Tibial artery (tissue), 4 donors: ENCODE results near the gene PRKCSH.

Source experiments
- DNase-seq, 2 donors: peaks; one replicate each; pipeline ENCODE4 v3.0.0-alpha.2; 2019
- H3K27ac ChIP-seq, 2 donors: fragments of 200-600 bp; sonication (generic) in 1 of 2; 1 replicate in 1 of 2; 2 replicates in 1 of 2; pipeline ENCODE4 v1.5.1; 2018 to 2019; ENCODE audit warnings: mild to moderate bottlenecking in 1 of 2
- H3K27me3 ChIP-seq, 2 donors: fragments of 200-600 bp; sonication (generic) in 1 of 2; one replicate each; pipeline versions ENCODE4 v1.5.1 to v1.6.0; 2016 to 2019
- H3K36me3 ChIP-seq, 3 donors: fragments of 200-600 bp; sonication (generic) in 2 of 3; one replicate each; pipeline ENCODE4 v1.5.1; 2016 to 2019; ENCODE audit warnings: mild to moderate bottlenecking in 2 of 3
- H3K4me1 ChIP-seq, 4 donors: fragments of 200-600 bp; sonication (generic) in 2 of 4; 1 replicate in 3 of 4; 2 replicates in 1 of 4; pipeline ENCODE4 v1.5.1; 2016 to 2019
- H3K4me3 ChIP-seq, 2 donors: fragments of 200-600 bp; sonication (generic) in 1 of 2; 1 replicate in 1 of 2; 2 replicates in 1 of 2; pipeline ENCODE4 v1.5.1; 2018 to 2019; ENCODE audit warnings: mild to moderate bottlenecking in 2 of 2
- H3K9me3 ChIP-seq, 3 donors: fragments of 200-600 bp; sonication (generic) in 1 of 3; one replicate each; pipeline ENCODE4 v1.5.1; 2016 to 2019
- CTCF ChIP-seq, 2 experiments: fragments of 200-600 bp in 1 of 2; fragments of 450-650 bp in 1 of 2; IDR thresholded peaks; one replicate each; pipeline ENCODE4 v1.5.1; 2017 to 2019; ENCODE audit warnings: antibody characterized with exemption in 2 of 2, mild to moderate bottlenecking in 1 of 2, moderate library complexity in 1 of 2
- intact Hi-C: fragments of 100-400 bp; cut with DNase I; formaldehyde crosslinking; loops from one replicate; pipeline ENCODE4 v1.15.0; 2023; ENCODE audit warnings: low total_unique reads

Gene PRKCSH

GRCh38 chr19:11450570-11451326, 15.3 kb downstream of the PRKCSH start:
- no peak for TF ChIP-seq CTCF (IDR thresholded peaks at IDR 0.05)
- Histone ChIP-seq H3K4me1 (peaks cover 0 to 9% (median 4%) of the 10 kb centered on the region in 4 donors), H3K27me3 (peaks cover 0 to 23% of the 10 kb centered on the region in 2 donors), H3K36me3 (peaks cover 30 to 54% (median 44%) of the 10 kb centered on the region in 3 donors), H3K27ac (no peak overlapping the region), H3K9me3 (no peaks in the 10 kb centered on the region), H3K4me3 (no peak overlapping the region)
- intact Hi-C loops = no loop called here
- DNase-seq = no peak

GRCh38 chr19:11451327-11451870, 16.0 kb downstream of the PRKCSH start:
- Histone ChIP-seq H3K27ac (no peak overlapping the region), H3K4me3 (no peak overlapping the region), H3K36me3 (peaks cover 30 to 47% (median 37%) of the 10 kb centered on the region in 3 donors), H3K4me1 (peaks cover 0 to 9% (median 4%) of the 10 kb centered on the region in 4 donors), H3K9me3 (no peaks in the 10 kb centered on the region), H3K27me3 (peaks cover 0 to 23% of the 10 kb centered on the region in 2 donors)
- intact Hi-C loops = no loop called here
- TF ChIP-seq CTCF (IDR thresholded peaks at IDR 0.05) = no peak
- no peak for DNase-seq

GRCh38 chr19:11451871-11452619, 16.6 kb downstream of the PRKCSH start:
- DNase-seq = no peak
- Histone ChIP-seq H3K27me3 (peaks cover 0 to 24% of the 10 kb centered on the region in 2 donors), H3K27ac (no peak overlapping the region), H3K36me3 (peaks cover 25 to 41% (median 34%) of the 10 kb centered on the region in 3 donors), H3K4me3 (no peak overlapping the region), H3K4me1 (peaks cover 0 to 10% (median 4%) of the 10 kb centered on the region in 4 donors), H3K9me3 (no peaks in the 10 kb centered on the region)
- intact Hi-C loops = no loop called here
- no peak for TF ChIP-seq CTCF (IDR thresholded peaks at IDR 0.05)

GRCh38 chr19:11452620-11453310, 17.3 kb downstream of the PRKCSH start:
- intact Hi-C loops = no loop called here
- DNase-seq = no peak
- peaks cover 0 to 31% of the 10 kb centered on the region in 2 donors for H3K27me3 ChIP-seq
- peaks cover 0 to 15% (median 4%) of the 10 kb centered on the region in 4 donors for H3K4me1 ChIP-seq
- no peak overlapping the region for H3K27ac ChIP-seq
- no peak overlapping the region for H3K4me3 ChIP-seq
- H3K36me3 ChIP-seq = peaks cover 18 to 34% (median 27%) of the 10 kb centered on the region in 3 donors
- no peak for TF ChIP-seq CTCF (IDR thresholded peaks at IDR 0.05)
- no peaks in the 10 kb centered on the region for H3K9me3 ChIP-seq
